HG02938 (cell line): ENCODE results near the gene UBE4A.

Experiments used
- ATAC-seq: cut with Tn5 transposase; IDR thresholded peaks from one replicate; pipeline ENCODE4 v1.9.1; 2021; ENCODE audit warnings: mild to moderate bottlenecking, moderate library complexity; ENCODE audit not compliant: unreplicated experiment

Gene UBE4A

GRCh38 chr11:118435893-118436624, 76.7 kb downstream of the UBE4A start, which contains the start of gene KMT2A:
Gene KMT2A (plus strand): TSS chr11:118436492. CDS start chr11:118436513, 21 bp downstream.
- peak; percentile 53 for ATAC-seq

DNA sequence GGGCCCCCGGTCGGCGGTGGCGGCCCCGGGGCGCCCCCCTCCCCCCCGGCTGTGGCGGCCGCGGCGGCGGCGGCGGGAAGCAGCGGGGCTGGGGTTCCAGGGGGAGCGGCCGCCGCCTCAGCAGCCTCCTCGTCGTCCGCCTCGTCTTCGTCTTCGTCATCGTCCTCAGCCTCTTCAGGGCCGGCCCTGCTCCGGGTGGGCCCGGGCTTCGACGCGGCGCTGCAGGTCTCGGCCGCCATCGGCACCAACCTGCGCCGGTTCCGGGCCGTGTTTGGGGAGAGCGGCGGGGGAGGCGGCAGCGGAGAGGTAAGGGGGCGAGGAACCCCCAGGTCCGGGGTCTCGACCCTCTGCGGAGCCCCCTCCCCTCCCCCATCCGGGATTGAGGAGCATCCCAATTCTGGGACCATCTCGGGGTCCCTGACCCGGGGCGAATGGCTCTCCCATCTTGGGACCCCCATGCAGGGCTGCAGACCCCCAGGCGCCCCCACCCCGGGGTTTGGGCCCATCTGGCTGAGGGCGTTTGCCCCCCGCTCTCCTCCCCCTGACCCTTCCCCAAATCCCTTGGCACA, 77.3 kb downstream of the UBE4A start:
- ATAC-seq: peak; percentile 15

DNA sequence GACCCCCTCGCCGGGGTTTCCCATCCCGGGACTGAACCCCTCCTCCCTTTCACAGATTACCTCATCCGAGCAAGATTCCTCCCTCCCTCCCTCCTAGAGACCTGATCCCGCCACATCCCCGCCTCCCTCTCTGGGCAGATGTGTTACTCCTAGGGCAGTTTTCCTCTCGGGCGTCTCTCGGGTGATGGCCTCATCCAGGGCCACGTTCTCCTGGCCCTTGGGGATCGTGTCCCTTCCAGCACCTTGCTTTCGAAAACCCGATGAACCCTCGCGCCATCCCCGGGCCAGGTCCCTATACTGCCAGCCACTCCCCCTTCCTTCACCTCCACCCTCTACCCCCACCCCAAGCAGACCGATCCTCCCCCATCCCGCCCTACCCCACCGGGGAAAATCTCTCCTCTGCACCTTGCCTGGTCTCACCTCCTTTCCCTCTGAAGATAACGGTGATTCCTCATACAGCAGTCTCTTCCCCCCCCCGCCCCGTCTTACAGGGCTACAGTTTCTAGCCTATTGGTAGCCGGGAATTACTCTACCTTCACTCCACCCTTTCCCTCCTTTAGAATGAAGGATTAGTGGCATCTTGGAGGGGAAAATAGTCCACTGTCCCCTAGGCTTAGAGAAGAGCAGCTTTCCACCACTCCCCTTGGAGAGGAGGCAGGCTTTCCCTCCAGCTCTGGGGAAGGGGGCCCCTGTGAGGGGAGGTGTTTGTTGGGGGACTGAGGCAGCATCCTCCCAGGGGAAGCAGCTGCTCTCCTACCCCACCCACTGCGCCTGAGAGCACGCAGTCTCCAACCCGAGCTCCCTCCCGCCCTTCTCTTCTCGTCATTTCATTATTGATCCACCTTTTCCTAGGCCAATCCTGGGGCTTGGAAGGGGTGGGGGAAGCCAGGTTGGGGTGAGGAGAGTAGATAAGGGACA, 78.1 kb downstream of the UBE4A start:
- no peak for ATAC-seq

GRCh38 chr11:118438314-118438931, 79.0 kb downstream of the UBE4A start:
- ATAC-seq: no peak

- ATAC-seq: no peak
Observed at GRCh38 chr11:118439646-118440045, 80.2 kb downstream of the UBE4A start.

GRCh38 chr11:118441770-118442275, 82.4 kb downstream of the UBE4A start:
- ATAC-seq: no peak

GRCh38 chr11:118442301-118442700, 82.9 kb downstream of the UBE4A start:
- ATAC-seq: no peak

GRCh38 chr11:118442908-118443589, 83.6 kb downstream of the UBE4A start:
- ATAC-seq: no peak

DNA sequence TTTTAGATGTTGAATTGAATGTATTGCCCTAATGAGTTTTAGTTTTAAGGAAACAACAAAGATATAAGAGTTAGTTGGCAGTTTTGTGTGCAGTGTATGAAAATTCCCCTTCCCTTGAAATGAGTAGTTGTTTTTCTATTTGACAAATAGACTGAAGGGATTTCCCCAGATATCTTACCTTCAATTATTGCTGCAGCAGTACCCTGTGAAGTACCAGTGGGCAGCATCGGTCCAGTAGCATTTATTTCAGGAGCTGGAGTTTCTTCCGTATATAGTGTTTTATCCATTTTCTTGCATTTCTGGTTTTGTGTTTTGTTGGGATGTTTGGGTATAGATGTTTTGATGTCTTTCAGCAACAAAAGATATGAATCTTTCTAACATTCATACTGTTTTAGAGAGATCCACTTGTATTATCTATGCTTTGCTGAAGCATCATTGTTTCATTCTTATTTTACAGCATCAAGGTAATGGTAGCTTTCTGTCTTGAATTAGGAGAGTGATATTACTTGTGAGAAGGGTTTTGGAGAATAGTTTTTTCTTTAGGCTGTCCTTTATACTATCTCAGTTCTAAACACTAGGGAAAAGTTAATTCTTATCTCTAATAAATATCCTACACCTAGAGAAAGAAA, 84.3 kb downstream of the UBE4A start:
- ATAC-seq: no peak

DNA sequence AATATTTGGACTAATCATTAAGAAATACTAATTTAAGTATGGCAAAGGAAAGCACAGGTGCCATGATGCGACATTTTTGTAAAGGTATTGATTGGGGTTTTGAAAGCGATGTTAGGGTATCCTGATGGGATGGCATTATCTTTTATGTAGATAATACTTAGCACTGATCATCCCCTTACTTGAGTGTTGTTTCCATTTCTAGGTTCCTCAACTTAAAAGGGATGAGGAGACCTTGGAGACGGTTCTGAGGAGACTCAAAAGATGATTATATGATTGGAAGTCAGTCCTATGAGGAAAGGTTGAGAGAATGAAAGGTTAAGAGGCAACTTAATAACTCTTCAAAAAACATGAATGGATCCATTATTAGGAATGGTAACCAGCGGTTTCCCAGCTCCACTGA, 88.0 kb downstream of the UBE4A start:
- ATAC-seq: no peak

GRCh38 chr11:118448294-118448693, 88.9 kb downstream of the UBE4A start:
- ATAC-seq: peak; percentile 85
